ENCODE measurements around the gene KLHL29.

KLHL29 gene

GRCh38 chr2:23622966-23623675 lies 238.1 kb downstream of the KLHL29 start:
- no peak for DNase-seq

- peak; percentile 44 for DNase-seq
Observed at GRCh38 chr2:23624378-23624777, 239.4 kb downstream of the KLHL29 start.

- DNase-seq, result no peak
Observed at GRCh38 chr2:23624915-23625314, 239.9 kb downstream of the KLHL29 start.

- no peak for DNase-seq
Observed at GRCh38 chr2:23625726-23626125, 240.7 kb downstream of the KLHL29 start.

GRCh38 chr2:23626701-23627230 lies 241.8 kb downstream of the KLHL29 start:
- no peak for DNase-seq

- DNase-seq, result no peak
Observed at GRCh38 chr2:23627236-23628009, 242.4 kb downstream of the KLHL29 start.

- no peak for DNase-seq
Observed at GRCh38 chr2:23628926-23629771, 244.2 kb downstream of the KLHL29 start.

- DNase-seq, result no peak
Observed at GRCh38 chr2:23629772-23630480, 244.9 kb downstream of the KLHL29 start.

GRCh38 chr2:23630961-23631360 lies 246.0 kb downstream of the KLHL29 start:
- DNase-seq, result no peak

- no peak for DNase-seq
Observed at GRCh38 chr2:23631389-23631788, 246.4 kb downstream of the KLHL29 start.

- DNase-seq, result no peak
Observed at GRCh38 chr2:23632386-23632785, 247.4 kb downstream of the KLHL29 start.

GRCh38 chr2:23632831-23633395 lies 247.9 kb downstream of the KLHL29 start:
- no peak for DNase-seq

- DNase-seq, result no peak
Observed at GRCh38 chr2:23633966-23634365, 249.0 kb downstream of the KLHL29 start.

GRCh38 chr2:23635442-23636340 lies 250.7 kb downstream of the KLHL29 start:
- no peak for DNase-seq

- DNase-seq, result peak; percentile 7
Observed at GRCh38 chr2:23636426-23636825, 251.4 kb downstream of the KLHL29 start.

GRCh38 chr2:23637011-23637778 lies 252.2 kb downstream of the KLHL29 start:
- DNase-seq, result no peak

GRCh38 chr2:23639406-23639982 lies 254.5 kb downstream of the KLHL29 start:
- DNase-seq, result peak; percentile 50

GRCh38 chr2:23640711-23641110 lies 255.7 kb downstream of the KLHL29 start:
- no peak for DNase-seq

GRCh38 chr2:23642516-23642915 lies 257.5 kb downstream of the KLHL29 start:
- DNase-seq, result no peak

All from activated CD4-positive, alpha-beta T cell treated with anti-CD3 and anti-CD28 coated beads, Interleukin-10, Interleukin-2, amounts not matched to agents 100 ng/mL and 50 ng/mL, durations not matched to agents 16 hours and 8 hours (primary cell).